Stimulated activated naive CD8-positive, alpha-beta T cell treated with anti-CD3 and anti-CD28 coated beads, Interleukin-15, Interleukin-2, amounts not matched to agents 100 ng/mL and 50 ng/mL, for 24 hours (primary cell): ENCODE measurements around the gene CPZ.

ENCODE experiments used
- H3K27ac Mint-ChIP-seq: one replicate; pipeline ENCODE4 v1.8.0; 2021; ENCODE audit warnings: mild to moderate bottlenecking, mixed read lengths
- H3K27me3 Mint-ChIP-seq: one replicate; pipeline ENCODE4 v1.8.0; 2021; ENCODE audit warnings: mixed read lengths
- H3K36me3 Mint-ChIP-seq: one replicate; pipeline ENCODE4 v1.8.0; 2021; ENCODE audit warnings: low read depth, mixed read lengths
- H3K4me1 Mint-ChIP-seq: one replicate; pipeline ENCODE4 v1.8.0; 2021; ENCODE audit warnings: low read depth, mixed read lengths
- H3K4me3 Mint-ChIP-seq: one replicate; pipeline ENCODE4 v1.8.0; 2021; ENCODE audit warnings: mild to moderate bottlenecking, mixed read lengths
- H3K9me3 Mint-ChIP-seq: one replicate; pipeline ENCODE4 v1.8.0; 2021; ENCODE audit warnings: mixed read lengths

The CPZ gene

DNA sequence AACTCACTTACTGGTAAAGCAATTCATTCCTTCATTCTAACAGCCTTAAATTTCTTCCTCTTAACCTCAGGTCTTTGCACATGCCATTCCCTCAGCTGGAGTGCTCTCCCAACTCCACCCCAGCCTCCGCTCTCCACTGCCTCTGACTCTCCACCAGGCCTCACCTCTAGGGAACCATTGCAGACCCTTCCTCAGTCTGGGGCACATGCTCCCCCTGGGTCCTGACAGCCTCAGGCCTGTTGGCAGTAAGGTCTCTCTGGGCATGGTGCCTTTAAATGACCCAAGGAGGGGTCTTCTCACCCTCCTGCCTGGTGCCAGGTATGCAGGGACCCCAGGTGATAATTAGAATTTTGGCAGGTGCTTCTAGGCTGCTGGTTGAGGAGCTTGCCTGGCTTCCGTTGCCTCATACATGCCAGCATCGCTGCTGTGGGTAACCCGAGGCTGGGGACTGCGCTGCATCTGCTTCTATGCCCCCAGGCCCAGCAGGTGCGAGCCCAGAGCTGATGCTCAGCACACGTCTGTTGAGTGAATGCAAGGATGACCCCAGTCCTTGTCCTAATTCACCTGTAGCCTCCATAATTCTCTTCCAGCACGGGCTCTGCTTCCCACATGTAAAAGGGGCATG lies 39.9 kb upstream of the CPZ start:
- Mint-ChIP-seq H3K36me3 (no peaks in the 10 kb centered on the region), H3K4me3 (no peak overlapping the region), H3K27me3 (no peaks in the 10 kb centered on the region), H3K4me1 (no peaks in the 10 kb centered on the region), H3K9me3 (no peaks in the 10 kb centered on the region), H3K27ac (no peak overlapping the region)

DNA sequence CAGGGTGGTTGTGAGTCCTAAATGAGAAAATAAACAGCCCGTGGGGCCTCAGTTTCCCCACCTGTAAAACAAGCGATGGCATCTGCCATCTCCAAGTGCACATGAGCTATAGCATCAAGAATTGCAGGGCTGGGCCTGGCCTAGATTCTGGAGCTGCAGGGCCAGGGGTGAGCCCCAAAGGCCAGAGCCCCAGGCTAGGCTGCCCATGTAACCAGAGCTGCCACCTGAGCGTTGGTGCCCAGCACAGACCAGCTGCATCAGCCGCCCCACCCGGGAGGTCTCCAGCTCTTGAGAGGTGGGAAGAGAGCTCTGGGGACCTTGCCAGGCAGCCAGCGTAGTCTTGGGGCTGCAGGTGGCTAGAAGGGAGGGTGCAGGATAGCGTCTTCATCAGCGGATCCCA lies 39.3 kb upstream of the CPZ start:
- H3K27me3 Mint-ChIP-seq, result no peaks in the 10 kb centered on the region
- H3K4me3 Mint-ChIP-seq, result no peak overlapping the region
- H3K4me1 Mint-ChIP-seq, result no peaks in the 10 kb centered on the region
- no peak overlapping the region for H3K27ac Mint-ChIP-seq
- H3K36me3 Mint-ChIP-seq, result no peaks in the 10 kb centered on the region
- H3K9me3 Mint-ChIP-seq, result no peaks in the 10 kb centered on the region

DNA sequence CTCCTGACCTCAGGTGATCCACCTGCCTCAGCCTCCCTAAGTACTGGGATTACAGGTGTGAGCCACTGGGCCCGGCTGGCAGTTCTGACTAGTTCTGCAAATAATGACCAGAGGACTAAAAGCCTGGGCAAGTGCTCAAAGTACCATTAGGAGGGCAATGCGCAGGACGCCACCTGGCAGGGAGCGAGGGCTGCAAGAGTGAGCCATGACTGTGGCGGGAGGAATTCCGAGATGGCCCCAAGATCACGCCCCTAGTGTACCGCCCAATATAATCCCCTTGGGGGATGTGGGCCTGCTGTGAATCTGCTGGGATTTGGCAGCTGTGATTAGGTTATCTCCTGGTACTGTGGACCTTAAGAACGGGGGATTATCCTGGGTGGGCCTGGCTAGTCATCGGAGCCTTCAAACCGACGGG lies 38.6 kb upstream of the CPZ start:
- Mint-ChIP-seq H3K9me3 (no peaks in the 10 kb centered on the region), H3K27me3 (no peaks in the 10 kb centered on the region), H3K4me3 (no peak overlapping the region), H3K4me1 (no peaks in the 10 kb centered on the region), H3K27ac (no peak overlapping the region), H3K36me3 (no peaks in the 10 kb centered on the region)

DNA sequence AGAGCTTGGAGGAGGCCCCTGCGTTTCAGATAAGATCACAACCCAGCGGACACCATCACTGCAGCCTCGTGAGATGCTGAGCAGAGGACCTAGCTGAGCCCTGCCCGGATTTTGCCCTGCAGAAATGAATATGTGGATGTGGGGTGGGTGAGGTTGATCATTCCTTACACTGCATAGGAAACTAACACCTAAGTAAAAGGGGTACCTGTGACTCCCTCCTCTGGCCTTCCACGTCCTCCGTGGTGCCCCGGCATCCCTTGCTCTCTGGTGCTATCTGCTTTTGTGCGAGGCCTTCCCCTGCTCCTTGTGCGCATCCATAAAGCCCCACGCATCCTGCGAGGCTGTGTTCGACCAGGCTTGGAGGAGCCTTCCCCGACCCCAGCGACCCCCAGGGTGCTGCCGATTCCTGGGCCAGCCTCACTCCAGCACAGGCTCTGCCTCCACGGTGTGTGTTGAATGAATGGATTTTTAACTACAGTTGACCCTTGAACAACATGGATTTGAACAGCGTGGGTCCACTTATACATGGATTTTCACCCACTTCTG lies 37.9 kb upstream of the CPZ start:
- no peaks in the 10 kb centered on the region for H3K4me1 Mint-ChIP-seq
- H3K4me3 Mint-ChIP-seq, result no peak overlapping the region
- H3K9me3 Mint-ChIP-seq, result no peaks in the 10 kb centered on the region
- no peak overlapping the region for H3K27ac Mint-ChIP-seq
- no peaks in the 10 kb centered on the region for H3K27me3 Mint-ChIP-seq
- no peaks in the 10 kb centered on the region for H3K36me3 Mint-ChIP-seq

DNA sequence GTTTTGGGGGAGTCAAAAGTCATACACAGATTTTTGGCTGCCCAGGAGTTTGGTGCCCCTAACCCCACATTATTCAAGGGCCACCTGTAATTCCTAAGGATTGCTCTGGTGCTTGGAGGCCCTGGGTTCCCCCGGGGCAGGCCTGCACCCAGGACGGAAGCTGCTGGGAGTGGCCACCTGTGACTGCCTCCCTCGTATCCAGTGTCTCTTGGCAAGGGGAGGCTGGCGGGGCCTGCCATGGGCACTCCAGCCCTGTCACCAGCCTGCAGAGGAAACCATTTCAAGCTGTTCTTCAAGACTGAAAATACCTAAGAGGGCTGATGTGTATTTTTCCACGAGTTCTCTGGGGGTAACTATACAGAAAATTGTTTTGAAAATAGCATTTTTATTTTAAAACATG lies 36.8 kb upstream of the CPZ start:
- Mint-ChIP-seq H3K4me3 (no peak overlapping the region), H3K27me3 (no peaks in the 10 kb centered on the region), H3K36me3 (no peaks in the 10 kb centered on the region), H3K4me1 (no peaks in the 10 kb centered on the region), H3K27ac (no peak overlapping the region), H3K9me3 (no peaks in the 10 kb centered on the region)

DNA sequence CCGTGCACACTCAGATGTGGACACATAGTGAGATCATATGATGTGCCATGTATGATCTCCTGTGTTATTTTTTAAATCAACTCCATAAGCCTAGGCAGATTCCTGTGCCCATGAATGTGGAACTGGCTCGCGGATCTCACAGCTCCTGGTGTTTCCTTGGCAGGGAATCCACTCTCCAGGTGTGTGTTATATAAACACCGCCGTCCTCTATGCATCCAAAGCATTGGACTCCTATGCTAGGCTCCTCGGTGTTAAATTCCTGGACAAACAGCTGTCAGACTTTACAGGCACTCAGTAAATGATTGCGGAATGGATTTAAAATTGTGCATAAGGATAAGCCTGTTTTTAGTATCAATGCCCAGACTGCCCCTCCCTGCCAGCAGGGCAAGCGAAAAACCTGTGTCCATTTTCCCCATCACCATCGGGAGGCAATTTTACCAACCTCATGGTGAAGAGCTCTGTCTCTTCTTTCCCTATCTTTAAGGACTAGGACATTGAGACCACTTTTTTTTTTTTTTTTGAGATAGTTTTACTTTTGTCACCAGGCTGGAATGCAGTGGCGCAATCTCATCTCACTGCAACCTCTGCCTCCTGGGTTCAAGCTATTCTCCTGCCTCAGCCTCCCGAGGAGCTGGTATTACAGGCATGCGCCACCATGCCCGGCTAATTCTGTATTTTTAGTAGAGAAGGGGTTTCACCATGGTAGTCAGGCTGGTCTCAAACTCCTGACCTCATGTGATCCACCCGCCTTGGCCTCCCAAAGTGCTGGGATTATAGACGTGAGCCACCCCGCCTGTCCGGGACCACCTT lies 36.0 kb upstream of the CPZ start:
- Mint-ChIP-seq H3K4me1 (no peaks in the 10 kb centered on the region), H3K4me3 (no peak overlapping the region), H3K36me3 (no peaks in the 10 kb centered on the region), H3K27ac (no peak overlapping the region), H3K27me3 (no peaks in the 10 kb centered on the region), H3K9me3 (no peaks in the 10 kb centered on the region)

DNA sequence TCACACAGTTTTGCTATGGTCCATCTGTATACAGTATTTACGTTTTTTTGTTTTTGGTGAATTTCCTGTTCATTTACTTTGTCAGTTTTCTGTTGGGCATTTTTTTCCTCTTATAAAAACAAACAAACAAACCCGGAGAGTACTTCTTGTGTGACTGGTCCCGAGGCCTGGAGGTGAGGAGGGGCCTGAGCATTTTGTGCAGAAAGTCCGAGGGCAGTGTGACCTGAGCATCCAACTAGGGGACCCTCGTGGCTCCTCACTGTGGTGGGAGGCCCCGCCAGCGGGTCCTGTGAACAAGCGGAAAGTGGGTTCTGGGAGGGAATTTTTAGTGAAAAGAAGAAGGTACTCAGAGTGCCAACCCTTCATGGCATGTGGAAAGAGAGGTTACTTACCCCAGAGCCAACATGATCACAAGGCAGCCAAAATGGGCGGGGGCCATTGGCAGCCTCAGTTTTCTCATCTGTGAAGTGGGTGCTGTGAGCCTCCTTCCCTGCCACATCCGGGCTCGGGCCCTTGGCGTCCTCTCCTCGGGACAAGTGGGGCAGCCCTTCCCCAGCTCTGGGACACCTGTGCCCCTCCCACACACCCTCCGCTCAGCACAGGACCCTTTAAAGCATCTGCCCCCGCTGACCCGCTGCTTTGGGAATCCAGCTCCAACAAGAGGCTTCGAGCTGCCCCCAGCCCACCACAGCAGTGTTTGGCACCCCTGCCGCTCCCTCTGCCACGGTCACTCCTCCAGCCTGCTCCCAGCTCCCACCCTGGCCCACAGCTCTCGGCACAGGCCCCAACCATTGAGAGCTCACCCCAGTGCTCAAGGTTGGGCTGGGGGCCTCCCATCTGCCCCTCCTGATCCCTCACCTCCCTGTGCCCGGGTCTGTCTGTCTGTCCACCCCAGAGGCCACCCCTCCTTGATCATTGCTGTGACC lies 35.2 kb upstream of the CPZ start:
- H3K4me3 Mint-ChIP-seq, result no peak overlapping the region
- H3K27me3 Mint-ChIP-seq, result peaks cover 3% of the 10 kb centered on the region
- no peak overlapping the region for H3K27ac Mint-ChIP-seq
- no peaks in the 10 kb centered on the region for H3K9me3 Mint-ChIP-seq
- no peaks in the 10 kb centered on the region for H3K4me1 Mint-ChIP-seq
- no peaks in the 10 kb centered on the region for H3K36me3 Mint-ChIP-seq

DNA sequence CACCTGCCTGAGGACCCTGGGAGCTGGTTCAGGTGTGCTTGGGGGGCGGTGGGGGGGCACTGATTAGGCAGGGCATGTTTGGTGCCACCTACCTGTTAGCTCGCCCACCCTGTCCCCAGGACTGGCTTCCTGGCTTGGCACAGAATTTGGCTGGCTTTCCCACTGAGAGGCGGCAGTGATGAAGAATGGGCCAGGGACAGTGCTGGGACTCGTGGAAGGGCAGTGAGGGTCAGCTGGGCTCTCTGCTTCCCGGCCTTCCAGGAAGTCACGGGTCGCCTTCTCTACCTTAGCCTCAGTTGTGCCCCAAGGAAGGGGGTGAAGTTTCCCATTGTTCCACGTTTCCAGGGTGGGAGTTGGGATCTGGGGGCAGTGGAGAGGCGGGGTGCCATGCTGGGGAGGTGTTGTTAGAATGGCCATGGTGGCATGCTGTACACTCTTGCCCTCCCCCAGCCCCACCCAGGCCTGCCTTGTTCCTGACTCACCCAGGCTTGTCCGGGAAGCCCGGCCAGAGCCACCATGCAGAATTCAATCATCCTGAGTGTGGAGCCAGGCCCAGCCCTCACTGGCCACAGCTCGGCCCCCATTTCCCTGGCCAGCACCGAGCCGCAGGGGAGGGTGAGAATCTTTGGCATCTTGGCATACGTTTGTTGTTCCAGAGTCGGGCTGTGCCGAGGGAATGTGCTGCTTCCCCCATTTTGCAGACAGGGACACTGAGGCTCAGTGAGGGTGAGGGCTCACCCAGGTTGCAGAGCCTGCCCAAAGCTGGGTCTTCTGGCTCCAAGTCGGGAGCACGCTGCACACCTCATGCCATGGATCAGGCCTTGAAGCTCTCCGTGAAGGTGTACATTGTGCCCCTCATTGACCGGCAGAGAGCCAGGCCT lies 34.2 kb upstream of the CPZ start:
- Mint-ChIP-seq H3K36me3 (no peaks in the 10 kb centered on the region), H3K4me3 (no peak overlapping the region), H3K27me3 (peaks cover 3% of the 10 kb centered on the region), H3K9me3 (no peaks in the 10 kb centered on the region), H3K27ac (no peak overlapping the region), H3K4me1 (no peaks in the 10 kb centered on the region)

DNA sequence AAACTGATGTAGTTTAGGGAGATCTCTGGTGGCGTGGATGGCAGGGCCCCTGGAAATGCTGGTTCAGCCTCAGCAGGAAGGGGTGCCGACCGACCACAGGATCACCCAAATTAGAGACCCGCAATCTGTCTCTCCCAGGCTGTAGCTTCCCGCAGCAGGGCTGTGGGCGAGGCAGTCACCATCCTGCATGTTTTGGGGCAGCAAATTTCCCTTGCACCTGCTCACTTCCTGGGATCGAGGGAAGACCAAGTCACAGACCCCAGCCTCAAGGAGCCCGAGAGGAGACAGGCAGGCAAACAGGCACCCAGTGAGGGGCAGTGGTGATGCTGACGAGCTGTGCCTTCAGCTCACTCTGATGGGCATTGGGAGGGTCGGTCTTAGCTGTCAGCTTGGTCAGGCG lies 33.6 kb upstream of the CPZ start:
- Mint-ChIP-seq H3K4me3 (no peak overlapping the region), H3K27me3 (peaks cover 3% of the 10 kb centered on the region)

DNA sequence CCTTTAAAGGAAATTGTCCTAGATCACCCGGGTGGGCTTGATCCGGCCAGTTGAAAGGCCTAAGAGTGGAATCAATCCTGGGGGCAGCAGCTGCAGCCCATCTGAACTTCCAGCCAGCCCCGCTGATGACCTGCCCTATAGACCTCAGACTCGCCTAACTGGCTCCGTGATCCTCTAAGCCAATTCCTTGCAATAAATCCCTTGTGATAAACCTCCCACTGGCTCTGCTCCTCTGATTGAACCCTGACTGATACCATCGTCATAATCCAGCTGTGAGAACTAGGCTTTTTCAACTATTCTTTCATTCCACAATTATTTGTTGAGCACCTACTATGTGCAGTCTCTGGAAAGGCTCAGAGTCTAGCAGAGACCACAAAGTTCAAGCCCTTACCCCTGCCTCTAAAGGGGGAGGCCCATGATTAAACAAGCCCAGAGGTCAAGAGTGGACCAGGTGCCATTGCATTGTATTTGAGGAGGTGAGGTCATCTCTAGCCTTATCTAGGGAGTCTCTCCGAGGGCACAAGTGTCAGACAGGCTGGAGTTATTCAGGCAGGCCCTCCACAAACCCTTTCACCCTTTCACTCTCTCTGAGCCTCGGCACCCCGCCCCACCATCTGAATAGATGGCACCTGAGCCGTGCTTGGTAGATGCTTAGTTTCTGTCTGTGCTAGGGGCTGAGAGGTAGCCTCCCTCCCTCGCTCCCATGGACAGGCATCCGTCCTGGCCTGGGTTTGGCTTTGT lies 32.9 kb upstream of the CPZ start:
- H3K36me3 Mint-ChIP-seq, result no peaks in the 10 kb centered on the region
- H3K27me3 Mint-ChIP-seq, result peaks cover 3% of the 10 kb centered on the region
- no peaks in the 10 kb centered on the region for H3K4me1 Mint-ChIP-seq
- no peak overlapping the region for H3K4me3 Mint-ChIP-seq
- no peak overlapping the region for H3K27ac Mint-ChIP-seq
- H3K9me3 Mint-ChIP-seq, result no peaks in the 10 kb centered on the region

More for the DNA sequence above, 33.6 kb upstream of the CPZ start:
- H3K4me1 Mint-ChIP-seq, result no peaks in the 10 kb centered on the region
- no peaks in the 10 kb centered on the region for H3K9me3 Mint-ChIP-seq
- no peak overlapping the region for H3K27ac Mint-ChIP-seq
- no peaks in the 10 kb centered on the region for H3K36me3 Mint-ChIP-seq

DNA sequence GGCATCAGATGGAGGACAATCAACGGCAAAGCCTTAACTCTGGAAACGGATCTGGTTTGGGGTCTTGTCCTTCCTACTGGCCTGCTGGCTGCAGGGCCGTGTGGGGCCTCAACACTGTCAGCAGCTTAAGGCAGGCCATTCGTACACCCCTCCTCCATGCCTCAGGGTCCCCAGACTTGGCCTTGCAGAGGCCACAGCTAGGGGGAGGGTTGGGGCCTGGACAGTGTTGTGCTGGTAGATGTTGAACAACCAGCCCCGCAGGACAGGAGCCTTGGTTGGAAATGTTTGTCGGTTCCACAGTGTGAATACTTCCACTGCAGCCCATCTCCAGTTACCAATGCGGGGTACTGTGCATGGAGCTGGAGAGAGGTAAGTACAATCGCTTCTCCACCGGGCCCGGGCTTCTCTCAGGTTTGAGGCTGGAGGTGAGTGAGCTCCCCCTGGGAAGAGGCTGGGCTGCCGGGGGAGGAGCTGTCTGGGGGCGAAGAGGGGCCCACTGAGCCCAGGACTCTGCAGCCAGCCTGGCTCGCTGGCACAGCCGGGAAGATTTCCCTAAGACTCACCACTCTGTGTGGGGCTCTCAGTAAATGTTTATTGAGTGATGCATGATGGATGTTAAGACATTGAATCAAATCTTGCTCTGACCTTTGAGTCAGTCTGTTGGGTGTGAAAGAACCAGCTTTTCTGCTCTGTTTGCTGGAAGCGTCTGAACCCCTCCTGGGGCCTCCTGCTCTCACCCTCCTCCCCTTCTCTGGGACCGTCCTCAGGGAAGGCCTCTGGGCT lies 32.1 kb upstream of the CPZ start:
- Mint-ChIP-seq H3K9me3 (no peaks in the 10 kb centered on the region), H3K36me3 (no peaks in the 10 kb centered on the region), H3K27ac (no peak overlapping the region), H3K27me3 (peaks cover 3% of the 10 kb centered on the region), H3K4me1 (no peaks in the 10 kb centered on the region), H3K4me3 (no peak overlapping the region)

DNA sequence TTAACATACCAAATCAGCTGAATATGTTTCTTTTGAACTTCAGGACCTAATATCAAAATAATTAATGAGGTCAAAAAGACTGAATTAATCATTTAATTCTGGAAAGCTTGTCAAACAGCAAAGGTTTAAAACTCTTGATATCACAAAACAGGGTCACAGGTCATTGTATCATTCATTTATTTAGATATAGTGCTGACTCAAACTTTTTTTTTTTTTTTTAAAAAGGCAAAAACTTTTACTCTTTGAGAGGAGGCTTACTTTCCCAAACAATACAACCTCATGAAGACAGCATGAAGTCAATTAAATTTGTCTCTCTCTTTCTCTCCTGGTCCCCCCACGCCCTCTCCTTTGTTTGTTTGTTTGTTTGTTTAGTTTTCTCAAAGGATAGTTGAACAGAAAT lies 28.0 kb upstream of the CPZ start:
- H3K9me3 Mint-ChIP-seq, result no peaks in the 10 kb centered on the region
- H3K27ac Mint-ChIP-seq, result no peak overlapping the region
- H3K4me1 Mint-ChIP-seq, result no peaks in the 10 kb centered on the region
- H3K27me3 Mint-ChIP-seq, result peaks cover 9% of the 10 kb centered on the region
- no peaks in the 10 kb centered on the region for H3K36me3 Mint-ChIP-seq
- H3K4me3 Mint-ChIP-seq, result no peak overlapping the region

DNA sequence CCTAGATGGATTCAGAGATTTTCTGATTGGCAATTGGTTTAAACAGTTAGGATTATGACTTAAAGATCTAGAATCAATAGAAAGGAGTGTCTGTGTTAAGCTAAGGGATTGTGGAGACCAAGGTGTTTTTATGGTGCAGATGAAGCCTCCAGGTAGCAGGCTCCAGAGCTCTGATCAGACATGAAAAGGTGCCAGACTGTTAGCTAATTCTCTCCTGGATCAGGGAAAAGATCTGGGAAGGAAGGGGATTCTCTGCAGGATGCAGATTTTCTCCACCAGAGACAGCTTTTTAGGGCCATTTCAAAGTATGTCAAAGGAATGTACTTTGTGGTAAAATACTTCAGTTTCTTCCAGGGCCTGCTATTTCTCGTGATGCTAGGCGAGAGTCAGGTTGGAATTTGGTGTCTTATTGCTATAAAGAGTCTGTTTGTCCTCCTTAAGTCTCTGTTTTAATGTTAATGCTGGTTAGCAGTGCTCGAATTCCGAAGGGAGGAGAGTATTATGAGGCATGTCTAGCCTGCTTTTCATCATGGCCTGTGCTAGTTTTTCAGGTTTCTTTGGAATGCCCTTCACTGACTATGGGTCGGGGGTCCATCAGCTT lies 24.4 kb upstream of the CPZ start:
- no peaks in the 10 kb centered on the region for H3K4me1 Mint-ChIP-seq
- H3K36me3 Mint-ChIP-seq, result no peaks in the 10 kb centered on the region
- no peak overlapping the region for H3K4me3 Mint-ChIP-seq
- no peaks in the 10 kb centered on the region for H3K9me3 Mint-ChIP-seq
- H3K27me3 Mint-ChIP-seq, result peaks cover 6% of the 10 kb centered on the region
- no peak overlapping the region for H3K27ac Mint-ChIP-seq
